ELR (cell line): ENCODE measurements around the gene S100A3.
"Not testable (repeated sequence)": the region's sequence is repeated elsewhere in the genome, so short reads cannot be mapped to it uniquely, and the experiment has no call there.

Source experiments
- DNase-seq: peaks from one replicate; pipeline ENCODE4 v3.0.0-alpha.2; 2015; ENCODE audit warnings: low read depth

The S100A3 gene

GRCh38 chr1:153548722-153549688 lies at the start of gene S100A3:
TSS of gene S100A3 (minus strand) at chr1:153549258. CDS start at chr1:153548485, 773 bp downstream.
- DNase-seq, result peak; percentile 94

- DNase-seq, result peak; percentile 89
Observed at GRCh38 chr1:153598309-153599172, 49.5 kb upstream of the S100A3 start.

DNA sequence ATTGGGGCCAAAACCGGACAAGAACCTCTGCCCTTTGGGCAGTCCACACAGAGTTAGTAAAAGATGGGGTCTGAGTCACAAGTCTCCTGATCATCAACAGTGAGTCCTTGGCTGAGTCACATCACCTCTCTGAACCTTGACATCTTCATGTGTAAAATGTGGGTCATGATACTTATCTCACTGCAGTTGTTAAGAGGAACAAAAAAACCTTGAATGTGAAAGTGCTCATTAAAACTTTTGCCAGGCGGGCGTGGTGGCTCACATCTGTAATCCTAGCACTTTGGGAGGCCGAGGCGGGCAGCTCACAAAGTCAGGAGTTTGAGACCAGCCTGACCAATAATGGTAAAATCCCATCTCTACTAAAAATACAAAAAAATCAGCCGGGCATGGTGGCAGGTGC lies 48.1 kb upstream of the S100A3 start:
- peak; percentile 96 for DNase-seq

DNA sequence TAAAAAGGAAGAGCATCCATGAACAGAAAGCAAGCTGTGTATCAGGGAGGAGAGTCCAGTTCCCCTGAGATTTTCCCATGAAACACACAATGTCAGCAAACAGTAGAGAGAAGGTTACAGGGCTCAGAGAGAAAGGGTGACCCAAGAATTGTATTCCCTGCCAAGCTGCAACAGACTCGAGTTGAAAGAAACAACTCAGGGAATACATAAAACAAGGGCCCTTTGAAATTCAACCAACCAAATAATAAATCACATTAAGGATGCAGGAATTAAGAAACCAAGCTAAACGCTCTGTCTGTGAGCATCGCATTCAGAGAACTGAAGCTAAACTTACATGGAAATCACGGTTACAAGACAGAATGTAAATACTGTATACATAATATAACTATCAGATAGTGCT lies 43.7 kb upstream of the S100A3 start:
- no peak for DNase-seq

- DNase-seq, result no peak
Observed at GRCh38 chr1:153588482-153588881, 39.4 kb upstream of the S100A3 start.

GRCh38 chr1:153588033-153588432 lies 39.0 kb upstream of the S100A3 start:
- not testable (repeated sequence) for DNase-seq

DNA sequence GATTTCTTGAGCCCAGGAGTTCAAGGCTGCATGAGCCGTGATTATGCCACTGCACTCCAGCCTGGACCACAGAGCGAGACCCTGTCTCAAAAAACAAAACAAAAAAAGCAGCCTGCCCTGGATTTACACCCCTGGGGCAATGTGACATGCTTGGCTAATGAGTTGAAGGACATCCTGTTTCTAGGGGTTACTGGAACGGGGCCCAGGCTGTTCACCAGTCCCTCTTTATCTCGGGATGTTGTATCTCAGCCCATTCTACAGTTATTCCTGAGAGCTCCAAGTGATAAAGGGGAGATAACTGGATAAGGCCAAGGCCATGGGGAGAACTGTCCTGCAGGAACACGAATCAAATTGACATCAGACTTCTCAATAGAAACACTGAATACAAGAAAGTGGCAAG lies 38.3 kb upstream of the S100A3 start:
- DNase-seq, result peak; percentile 71

GRCh38 chr1:153586347-153586746 lies 37.3 kb upstream of the S100A3 start:
- DNase-seq, result no peak

DNA sequence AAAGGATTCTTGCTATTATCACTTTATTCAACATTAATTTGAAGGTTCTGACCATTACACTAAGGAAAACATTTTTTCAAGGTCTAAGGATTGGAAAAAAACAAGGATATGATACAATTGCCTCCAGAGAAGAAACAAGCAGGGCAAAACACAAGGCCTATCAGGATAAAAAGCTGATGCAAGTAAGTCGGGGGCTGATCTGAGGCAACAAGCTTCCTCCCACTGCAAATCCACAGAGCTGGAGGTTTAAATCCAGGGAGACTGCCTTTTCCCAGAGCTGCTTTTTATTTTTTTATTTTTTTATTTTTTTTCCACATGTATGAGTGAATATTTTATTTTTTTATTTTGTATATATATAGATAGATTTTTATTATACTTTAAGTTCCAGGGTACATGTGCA lies 35.9 kb upstream of the S100A3 start:
- no peak for DNase-seq

DNA sequence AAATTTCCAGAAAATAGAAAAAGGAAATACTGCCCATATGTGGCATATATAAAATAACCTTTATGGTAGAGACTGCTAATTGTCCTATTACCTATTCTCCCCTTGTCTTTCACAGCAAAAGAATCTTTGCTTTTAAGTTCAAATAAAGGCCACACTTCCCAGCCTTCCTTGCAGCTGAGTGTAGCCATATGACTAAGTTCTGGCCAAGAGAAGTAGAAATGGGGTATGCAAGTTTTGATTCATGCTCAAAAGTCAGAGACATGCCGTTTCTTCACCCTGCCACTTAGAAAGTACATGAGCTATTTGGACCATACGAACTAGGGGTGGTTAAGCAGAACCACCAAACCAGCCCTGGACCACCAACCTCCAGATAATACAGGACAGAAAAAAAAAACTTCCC lies 34.9 kb upstream of the S100A3 start:
- peak; percentile 43 for DNase-seq

GRCh38 chr1:153583514-153583913 lies 34.5 kb upstream of the S100A3 start:
- not testable (repeated sequence) for DNase-seq

DNA sequence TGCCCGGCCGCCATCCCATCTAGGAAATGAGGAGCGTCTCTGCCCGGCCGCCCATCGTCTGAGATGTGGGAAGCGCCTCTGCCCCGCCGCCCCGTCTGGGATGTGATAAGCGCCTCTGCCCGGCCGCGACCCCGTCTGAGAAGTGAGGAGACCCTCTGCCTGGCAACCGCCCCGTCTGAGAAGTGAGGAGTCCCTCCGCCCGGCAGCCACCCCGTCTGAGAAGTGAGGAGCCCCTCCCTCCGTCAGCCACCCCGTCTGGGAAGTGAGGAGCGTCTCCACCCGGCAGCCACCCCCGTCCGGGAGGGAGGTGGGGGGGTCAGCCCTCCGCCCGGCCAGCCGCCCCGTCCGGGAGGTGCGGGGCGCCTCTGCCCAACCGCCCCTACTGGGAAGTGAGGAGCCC lies 33.8 kb upstream of the S100A3 start:
- DNase-seq, result not testable (repeated sequence)

DNA sequence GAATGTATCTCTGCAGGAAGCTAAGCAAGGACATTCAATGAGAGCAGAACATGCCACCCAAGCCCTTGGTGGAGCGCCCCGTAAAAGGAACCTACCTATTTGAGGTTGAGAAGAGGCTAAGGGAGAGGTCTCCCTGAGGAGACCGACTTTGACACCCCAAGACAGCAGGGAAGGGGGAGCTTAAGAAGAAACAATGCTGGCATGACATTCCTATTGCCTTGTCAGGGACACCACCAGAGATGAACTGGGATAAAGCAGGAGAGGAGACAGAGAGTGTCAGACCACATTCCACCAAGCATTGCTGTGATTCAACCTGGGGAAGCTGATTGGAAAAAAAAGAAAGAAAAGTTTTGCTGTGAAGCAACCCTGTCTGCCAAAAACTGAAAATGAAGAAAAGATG lies 29.9 kb upstream of the S100A3 start:
- DNase-seq, result no peak

DNA sequence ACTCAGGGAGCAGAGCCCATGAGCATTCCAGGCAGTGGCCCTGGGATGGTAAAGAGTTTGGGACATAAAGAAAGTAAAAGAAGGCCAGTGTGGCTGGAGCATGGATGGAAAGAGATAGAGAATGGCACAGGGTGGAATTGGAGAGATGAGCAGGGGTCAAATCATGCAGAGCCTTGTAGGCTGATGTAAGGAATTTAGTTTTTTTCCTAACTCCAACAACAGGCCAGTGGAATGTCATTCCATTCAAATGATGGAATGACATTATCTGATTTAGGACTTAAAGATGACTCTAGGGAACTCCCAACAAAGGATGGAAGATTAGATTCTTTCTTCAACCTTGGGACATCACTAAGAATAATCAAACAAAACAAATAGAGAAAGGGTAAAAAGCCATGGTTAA lies 29.4 kb upstream of the S100A3 start:
- DNase-seq, result no peak

- no peak for DNase-seq
Observed at GRCh38 chr1:153577624-153578051, 28.6 kb upstream of the S100A3 start.

GRCh38 chr1:153577138-153577537 lies 28.1 kb upstream of the S100A3 start:
- DNase-seq, result no peak

GRCh38 chr1:153575497-153575896 lies 26.4 kb upstream of the S100A3 start:
- not testable (repeated sequence) for DNase-seq

DNA sequence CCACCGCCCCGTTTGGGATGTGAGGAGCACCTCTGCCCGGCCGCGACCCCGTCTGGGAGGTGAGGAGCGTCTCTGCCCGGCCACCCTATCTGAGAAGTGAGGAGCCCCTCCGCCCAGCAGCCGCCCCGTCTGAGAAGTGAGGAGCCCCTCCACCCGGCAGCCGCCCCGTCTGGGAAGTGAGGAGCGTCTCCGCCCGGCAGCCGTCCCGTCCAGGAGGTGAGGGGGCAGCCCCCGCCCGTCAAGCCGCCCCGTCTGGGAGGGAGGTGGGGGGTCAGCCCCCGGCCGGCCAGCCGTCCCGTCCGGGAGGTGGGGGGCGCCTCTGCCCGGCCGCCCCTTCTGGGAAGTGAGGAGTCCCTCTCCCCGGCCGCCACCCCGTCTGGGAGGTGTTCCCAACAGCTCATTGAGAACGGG lies 26.0 kb upstream of the S100A3 start:
- not testable (repeated sequence) for DNase-seq

DNA sequence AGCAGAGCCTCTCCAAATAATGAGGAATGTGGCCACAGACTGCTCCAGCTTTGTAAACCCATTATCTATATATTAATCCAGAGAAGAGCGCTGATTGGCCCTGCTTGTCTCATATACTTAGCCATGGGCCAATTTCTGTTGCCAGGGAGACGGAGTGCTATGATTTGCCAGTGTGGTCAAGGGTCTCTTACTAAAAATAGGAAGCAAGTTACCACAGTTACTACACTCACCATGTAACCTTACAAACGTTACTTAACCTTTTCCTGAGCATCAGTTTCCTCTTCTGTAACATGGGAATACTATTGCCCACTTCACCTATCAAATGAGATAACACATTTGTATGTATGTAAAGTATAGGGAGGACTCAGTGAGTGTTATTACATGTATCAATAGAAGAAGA lies 24.3 kb upstream of the S100A3 start:
- DNase-seq, result peak; percentile 19

DNA sequence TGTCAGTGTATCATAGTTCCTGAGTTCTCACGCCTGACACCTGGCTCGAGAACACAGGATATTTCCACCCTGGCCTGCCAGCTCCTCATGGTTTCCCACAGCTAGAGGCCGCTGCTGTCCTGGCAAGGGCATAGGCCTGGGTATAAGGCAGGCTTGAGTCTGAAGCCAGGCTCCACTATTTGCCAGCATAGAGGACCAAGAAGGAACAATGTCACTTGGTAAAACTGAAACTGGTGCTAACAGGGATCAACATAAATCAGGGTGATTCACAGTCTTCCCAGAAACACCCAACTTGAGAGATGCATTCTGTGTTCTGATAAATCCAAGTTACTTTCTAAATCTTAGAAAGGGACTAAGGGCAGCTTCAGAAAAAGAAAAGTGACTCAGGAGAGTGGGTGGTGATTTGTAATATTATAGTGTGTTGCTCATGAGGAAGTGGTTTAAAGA lies 23.5 kb upstream of the S100A3 start:
- peak; percentile 89 for DNase-seq

DNA sequence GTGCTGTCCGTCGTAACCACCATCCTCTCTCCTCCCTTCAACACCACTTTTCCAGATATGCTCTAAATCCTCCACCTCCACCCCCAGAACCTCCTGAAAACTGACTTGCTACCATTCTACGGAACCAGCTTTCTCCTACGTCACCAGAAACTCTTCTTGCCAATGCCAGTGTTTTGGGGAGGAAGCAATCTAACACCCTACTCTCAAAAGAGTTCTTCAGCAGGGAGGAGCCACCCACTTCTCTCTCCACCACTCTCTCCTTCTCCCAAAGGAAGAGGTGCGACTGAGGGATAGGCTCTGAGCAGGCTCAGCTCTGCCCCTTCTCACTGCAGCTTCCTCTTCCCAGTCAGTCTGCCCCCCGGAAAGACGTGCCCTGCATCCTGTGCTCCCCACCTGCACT lies 22.6 kb upstream of the S100A3 start:
- no peak for DNase-seq

- no peak for DNase-seq
Observed at GRCh38 chr1:153570874-153571273, 21.8 kb upstream of the S100A3 start.

GRCh38 chr1:153569465-153569864 lies 20.4 kb upstream of the S100A3 start:
- no peak for DNase-seq
